G401.6 (cell line): ENCODE results near the gene MSTN.
"Not testable (repeated sequence)": the region's sequence is repeated elsewhere in the genome, so short reads cannot be mapped to it uniquely, and the experiment has no call there.

ENCODE experiments used
- FAIRE-seq: peaks from 2 replicates; lab custom pipeline; 2012; peaks lifted over from hg19 to GRCh38; lab: Jason Lieb, UNC

Gene MSTN

GRCh38 chr2:190063624-190064023 lies 1.1 kb upstream of the MSTN start:
- no peak for FAIRE-seq

- no peak for FAIRE-seq
Measured at GRCh38 chr2:190062053-190062452, 476 bp downstream of the MSTN start.

GRCh38 chr2:190060626-190061025 lies 1.9 kb downstream of the MSTN start:
- FAIRE-seq: no peak

- FAIRE-seq: no peak
Measured at GRCh38 chr2:190060019-190060418, 2.5 kb downstream of the MSTN start.

- peak; percentile 8 for FAIRE-seq
Measured at GRCh38 chr2:190053426-190053825, 9.1 kb downstream of the MSTN start.

- no peak for FAIRE-seq
Measured at GRCh38 chr2:190052307-190052706, 10.2 kb downstream of the MSTN start.

GRCh38 chr2:190051223-190051622 lies 11.3 kb downstream of the MSTN start:
- no peak for FAIRE-seq

- FAIRE-seq: no peak
Measured at GRCh38 chr2:190050001-190050400, 12.5 kb downstream of the MSTN start.

GRCh38 chr2:190044866-190045265 lies 17.7 kb downstream of the MSTN start:
- no peak for FAIRE-seq

GRCh38 chr2:190043441-190043840 lies 19.1 kb downstream of the MSTN start:
- FAIRE-seq: no peak

- no peak for FAIRE-seq
Measured at GRCh38 chr2:190036071-190036470, 26.5 kb downstream of the MSTN start.

GRCh38 chr2:190034417-190034816 lies 28.1 kb downstream of the MSTN start:
- FAIRE-seq: not testable (repeated sequence)

GRCh38 chr2:190031969-190032618 lies 30.4 kb downstream of the MSTN start:
- FAIRE-seq: no peak

GRCh38 chr2:190023860-190024259 lies 38.7 kb downstream of the MSTN start:
- FAIRE-seq: no peak

GRCh38 chr2:190020720-190021119 lies 41.8 kb downstream of the MSTN start:
- FAIRE-seq: no peak

GRCh38 chr2:190017837-190018236 lies 44.7 kb downstream of the MSTN start:
- FAIRE-seq: no peak

- not testable (repeated sequence) for FAIRE-seq
Measured at GRCh38 chr2:190015969-190016368, 46.6 kb downstream of the MSTN start.
